HG02970 (cell line): ENCODE results near the gene MAGEA10.
"Not testable (repeated sequence)": the region's sequence is repeated elsewhere in the genome, so short reads cannot be mapped to it uniquely, and the experiment has no call there.

ENCODE experiments used
- ATAC-seq: cut with Tn5 transposase; IDR thresholded peaks from one replicate; pipeline ENCODE4 v1.9.1; 2021; ENCODE audit warnings: mild to moderate bottlenecking, moderate library complexity, moderate number of reproducible peaks; ENCODE audit not compliant: unreplicated experiment, low FRiP score

MAGEA10 gene

DNA sequence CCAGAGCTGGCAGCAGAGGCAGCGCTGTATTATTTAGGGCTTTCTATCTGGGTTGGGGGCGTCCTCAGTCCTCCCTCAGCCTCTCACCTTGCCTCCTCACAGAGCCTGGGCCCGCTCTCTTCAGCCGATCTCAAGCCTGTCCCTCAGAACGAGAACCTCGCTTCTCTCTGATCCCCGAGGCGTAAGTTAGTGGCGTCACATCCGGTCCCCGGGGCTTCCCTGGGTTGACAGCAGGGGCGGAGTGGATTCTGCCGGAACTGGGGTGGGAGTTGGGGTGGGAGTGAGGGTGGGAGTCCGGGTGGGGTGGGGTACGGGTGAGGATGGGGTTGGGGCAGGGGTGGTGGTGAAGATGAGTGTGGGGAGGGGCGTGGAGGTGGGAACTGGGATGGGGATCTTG, at the start of gene MAGEA10:
TSS of gene MAGEA10 (minus strand) at position 190 of the 397 bp plus-strand sequence. CDS start 2,957 bp downstream, outside the sequence.
- no peak for ATAC-seq

DNA sequence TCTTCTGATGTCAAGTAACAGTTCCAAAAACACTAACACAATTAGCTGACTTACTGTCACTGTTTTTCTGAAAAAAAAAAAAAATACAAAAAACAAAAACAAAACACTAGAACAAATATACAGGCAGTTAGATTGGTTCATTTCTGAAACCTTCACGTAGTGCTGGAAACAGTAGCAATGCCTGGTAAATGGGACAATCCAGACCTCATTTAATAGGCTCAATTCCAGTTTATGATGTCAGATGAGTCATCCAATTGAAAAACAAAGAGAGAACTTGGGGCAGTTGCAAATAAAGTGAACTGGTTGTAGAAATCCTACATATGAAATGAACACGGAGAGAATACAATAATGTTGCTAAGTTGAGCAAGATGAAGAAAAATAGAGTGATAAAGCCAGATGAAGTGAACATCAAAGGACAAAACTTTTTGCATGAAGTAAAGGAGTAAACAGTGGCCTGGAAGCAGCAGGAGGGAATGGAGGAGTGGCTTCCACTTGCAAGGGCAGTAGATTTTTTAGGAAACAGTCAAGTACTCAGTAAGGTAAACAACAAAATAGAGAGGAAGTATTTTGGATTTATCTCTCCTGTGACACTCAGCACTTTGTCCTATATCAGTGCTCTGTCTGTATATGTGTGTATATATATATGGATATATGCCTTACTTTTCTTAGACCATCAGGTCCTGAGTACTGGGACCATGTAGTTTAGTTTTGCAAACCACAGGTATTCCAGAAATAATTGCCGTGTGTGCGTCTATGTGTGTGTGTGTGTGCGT, 39.3 kb upstream of the MAGEA10 start:
- no peak for ATAC-seq

DNA sequence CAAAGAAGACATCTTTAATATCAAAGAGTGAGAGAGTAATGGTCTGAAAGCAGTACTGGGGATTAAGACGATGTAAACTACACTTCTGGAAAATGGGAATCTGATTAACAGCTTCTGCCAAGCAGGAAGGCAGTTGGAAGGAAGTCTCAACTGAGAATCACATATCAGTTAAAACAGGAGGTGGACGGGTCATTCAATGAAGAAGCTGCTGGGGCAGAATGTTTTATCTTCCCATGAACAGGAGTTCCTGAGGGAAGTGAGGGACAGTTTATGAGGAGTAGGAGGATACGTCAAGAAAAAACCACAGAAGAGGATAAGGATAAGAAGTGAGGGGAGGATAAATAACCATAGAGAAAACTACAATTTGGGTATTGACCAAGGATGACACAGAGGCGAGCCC, 38.7 kb upstream of the MAGEA10 start:
- no peak for ATAC-seq

DNA sequence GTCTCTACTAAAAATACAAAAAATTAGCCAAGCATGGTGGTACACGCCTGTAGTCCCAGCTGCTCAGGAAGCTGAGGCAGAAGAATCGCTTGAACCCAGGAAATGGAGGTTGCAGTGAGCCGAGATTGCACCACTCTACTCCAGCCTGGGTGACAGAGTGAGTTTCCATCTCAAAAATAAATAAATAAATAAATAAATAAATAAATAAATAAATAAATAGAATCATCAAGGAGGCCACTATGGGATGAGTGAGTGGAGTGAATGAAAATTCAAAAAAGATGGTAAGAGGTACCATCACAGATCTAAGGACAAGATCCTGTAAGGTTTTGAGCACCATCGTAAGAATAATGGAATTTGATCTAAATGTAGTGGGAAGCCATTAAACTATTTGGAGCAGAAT, 37.5 kb upstream of the MAGEA10 start:
- not testable (repeated sequence) for ATAC-seq

DNA sequence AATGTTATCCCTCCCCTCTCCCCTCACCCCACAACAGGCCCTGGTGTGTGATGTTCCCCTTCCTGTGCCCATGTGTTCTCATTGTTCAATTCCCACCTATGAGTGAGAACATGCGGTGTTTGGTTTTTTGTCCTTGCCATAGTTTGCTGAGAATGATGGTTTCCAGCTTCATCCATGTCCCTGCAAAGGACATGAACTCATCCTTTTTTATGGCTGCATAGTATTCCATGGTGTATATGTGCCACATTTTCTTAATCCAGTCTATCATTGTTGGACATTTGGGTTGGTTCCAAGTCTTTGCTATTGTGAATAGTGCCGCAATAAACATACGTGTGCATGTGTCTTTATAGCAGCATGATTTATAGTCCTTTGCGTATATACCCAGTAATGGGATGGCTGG, 35.5 kb upstream of the MAGEA10 start:
- not testable (repeated sequence) for ATAC-seq

DNA sequence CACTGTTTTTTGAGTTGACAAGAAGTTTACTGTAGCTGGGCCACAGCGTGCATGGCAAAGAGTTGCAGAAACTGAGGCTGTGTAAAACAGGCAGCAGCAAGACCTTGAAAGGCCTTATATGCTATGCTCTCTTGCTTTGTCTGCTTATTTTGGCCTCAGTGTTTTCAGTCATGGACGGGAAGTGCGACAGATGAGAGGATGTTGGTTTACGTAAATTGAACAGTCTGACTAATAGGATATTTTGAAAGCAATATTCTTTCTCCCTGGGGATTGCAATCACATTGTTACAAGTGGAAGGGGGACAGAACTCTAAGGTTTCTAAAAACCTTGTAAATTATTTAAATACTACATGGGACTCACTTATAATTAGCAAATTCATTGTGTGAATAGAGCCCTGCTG, 32.2 kb upstream of the MAGEA10 start:
- ATAC-seq: no peak

DNA sequence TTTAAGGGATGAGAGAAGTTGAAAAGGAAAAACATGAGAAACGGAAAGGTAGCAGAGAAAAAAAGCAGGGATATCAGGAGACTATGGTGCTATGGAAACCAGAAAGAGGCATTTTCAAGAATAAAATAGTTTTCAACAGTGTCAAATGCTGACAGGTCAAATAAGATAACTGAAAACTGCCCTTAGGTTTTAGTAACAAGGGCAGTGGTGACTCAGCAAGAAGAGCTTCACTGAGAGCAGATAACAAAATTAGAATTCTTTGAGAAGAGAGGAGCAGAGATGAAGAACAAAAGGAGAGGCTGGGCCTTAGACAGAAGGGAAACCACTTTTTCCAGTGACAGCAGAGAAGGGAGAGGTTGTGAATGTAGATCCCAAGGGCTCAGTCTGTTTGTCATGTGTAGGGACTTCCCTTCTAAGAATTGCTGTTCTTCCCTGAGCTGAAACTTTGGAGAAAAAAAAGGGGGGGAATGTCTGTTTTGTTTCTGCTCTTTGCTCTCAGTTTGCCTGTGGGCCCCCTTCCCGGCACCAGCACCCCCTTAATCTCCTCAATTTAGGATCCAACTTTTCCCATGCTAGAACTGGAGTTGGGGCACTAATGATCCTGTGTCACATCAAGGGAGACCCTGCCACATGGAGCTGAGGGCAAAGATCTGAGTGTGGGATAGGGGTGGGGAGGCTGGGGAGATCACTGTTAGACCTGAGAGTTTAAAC, 26.8 kb upstream of the MAGEA10 start:
- no peak for ATAC-seq

DNA sequence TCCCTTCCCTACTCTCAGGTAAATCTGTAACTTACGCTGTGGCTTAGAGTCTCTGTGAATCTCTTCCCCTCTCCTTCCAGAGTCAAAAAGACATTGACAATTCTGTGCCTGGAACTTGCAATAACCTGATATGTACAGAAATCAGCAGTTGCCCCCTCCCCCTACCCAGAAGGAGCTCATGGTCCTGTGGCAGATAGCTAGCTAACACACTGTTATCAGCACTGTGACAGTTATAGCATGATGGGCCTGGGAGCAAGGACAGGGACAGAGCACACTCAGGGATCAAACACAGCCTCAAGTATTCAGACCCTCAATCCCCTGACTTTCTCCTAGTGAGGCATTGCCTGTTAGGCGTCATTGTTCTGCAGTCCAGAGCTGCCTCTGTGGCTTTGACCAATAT, 18.7 kb upstream of the MAGEA10 start:
- ATAC-seq: no peak

DNA sequence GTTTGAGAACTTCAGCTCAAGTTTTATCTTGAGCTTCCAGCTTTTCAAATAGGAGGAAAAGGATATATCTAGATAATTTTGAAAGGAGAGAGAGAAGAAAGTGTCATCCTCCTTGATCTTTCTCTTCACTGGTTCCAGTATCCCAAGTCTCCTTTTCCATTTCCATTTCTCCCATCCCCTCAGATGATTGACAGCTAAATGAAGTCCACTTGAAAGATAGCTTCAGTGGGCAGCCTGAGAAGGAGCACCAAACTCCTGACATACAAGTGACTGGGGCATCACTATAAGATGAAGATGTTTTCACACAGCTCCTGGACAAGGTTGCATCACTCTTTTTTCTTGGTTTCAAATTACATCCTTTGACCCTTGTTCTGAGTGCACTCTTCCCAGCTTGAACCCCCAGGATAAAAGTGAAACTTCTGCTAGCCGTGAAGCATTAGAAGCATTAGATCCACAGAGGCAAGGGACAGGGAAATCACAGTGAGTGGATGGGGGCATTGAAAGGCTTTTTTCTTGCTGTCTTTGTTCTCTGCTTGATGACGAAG, 17.5 kb upstream of the MAGEA10 start:
- ATAC-seq: no peak

DNA sequence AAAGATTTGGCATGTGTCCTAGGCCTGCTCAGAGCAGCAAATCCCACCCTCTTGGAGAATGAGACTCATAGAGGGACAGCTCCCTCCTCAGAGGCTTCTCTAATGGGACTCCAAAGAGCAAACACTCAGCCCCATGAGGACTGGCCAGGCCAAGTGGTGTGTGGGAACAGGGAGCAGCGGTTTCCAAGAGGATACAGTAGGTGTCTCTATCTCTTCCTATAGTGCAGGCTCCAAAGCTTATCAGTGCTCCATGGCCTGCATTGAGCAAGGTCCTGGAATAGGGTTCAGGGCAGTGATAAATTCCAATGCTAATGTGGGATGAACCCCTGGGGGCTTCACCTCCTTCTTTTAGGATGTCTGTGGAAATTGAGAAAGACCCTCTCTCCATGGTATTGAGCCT, 15.7 kb upstream of the MAGEA10 start:
- no peak for ATAC-seq

DNA sequence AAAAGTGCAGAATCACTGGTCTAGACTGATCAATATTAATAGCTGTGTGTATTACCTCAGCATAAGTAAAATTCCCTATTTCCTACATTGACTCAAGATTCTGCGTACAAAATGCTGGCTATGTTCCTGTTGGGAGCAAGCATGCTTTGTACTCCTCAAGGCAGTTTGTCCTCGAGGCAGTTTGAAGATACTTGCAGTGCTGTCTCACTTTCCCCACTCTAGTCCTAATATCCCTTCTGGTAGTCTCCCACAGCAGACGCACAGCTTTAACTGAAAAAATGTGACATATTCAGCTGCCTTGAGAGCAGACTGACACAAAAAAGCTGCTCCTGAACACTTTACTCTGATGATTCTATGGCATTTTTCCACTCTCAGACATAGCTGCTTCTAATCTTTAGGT, 12.9 kb upstream of the MAGEA10 start:
- ATAC-seq: no peak

DNA sequence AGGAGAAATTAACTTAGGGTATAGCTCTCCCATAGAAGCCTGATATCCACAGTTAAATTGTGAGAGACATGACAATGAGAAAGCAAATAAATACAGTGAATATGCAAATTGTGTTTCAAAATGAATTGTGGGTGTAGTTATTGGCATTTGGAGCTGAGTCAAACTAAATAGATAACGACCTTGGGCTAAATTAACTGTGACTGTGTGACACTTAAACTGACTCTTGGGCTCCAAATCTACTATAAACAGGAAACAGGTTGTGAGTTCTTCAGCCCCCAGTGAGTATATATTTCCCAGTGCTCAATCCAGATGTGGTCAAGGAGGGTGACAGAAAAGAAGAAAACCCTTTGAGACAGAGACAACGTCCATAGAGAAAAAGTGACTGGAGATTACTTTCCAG, 11.3 kb upstream of the MAGEA10 start:
- no peak for ATAC-seq

DNA sequence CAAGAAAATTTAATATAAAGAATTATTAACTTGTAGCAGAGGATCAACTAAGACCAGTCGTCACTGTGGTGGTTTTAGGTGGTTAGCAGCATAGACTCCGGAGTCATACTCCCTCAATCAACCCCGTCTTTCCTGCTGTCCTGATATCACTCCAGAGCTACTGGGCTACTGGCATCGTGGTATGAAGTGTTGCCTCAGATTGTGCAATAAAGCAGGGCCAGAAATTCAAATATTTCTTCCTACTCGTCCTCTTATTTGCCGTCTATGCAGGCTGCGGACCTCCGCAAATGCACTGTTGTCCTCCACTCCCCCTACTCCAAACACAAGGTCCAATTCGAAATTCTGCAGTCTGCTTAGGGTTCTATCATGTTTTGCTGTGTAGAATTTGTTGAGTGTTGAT, 1.2 kb upstream of the MAGEA10 start:
- ATAC-seq: no peak

DNA sequence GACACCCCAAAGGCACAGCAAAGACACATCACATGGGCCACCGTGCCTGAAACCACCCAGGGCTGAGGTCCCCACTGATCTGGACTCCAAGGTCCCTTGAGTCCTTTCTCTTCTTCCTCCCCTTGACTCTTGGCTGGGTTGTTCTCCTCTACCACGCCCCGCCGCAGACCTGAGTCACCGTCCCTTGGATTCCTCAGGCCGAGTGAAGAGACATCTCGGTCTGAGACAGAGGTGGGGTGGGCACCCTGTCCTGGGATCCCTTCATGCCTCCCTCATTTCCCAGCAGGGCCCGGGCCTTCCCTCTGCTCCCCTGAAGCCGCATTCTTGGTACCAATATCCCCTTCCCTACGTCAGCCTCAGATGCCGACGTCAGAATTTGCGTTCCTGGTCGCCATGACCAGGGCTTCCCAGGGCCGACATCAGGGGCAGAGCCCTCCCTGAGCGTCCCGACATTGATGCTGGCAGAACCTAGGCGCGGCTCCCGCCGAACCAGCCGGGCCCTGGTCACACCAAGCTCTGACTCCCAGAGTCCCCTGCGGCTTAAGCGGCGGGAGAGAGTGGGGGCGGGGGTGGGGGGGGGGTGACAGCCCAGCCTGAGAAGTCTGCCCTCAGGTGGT, 498 bp downstream of the MAGEA10 start:
- no peak for ATAC-seq

DNA sequence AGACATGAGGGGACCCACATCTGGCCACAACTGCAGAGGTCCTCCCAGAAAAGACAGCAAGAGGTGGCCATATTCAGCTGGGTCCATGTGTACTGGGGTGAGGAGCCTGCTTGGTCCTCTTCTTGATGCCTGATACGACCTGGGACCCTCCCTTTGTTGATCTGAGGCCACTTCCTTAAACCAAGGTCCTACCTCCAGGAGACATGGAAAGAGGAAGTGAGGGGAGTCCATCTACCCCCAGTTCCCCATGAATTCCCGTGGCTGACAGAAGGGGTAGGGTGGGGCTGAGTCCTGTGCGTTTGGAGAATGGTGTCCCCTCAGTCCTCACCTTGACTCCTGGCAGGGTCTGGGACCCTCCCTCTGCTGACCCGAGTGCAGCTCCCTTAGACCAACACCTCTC, 2.1 kb downstream of the MAGEA10 start:
- ATAC-seq: no peak

DNA sequence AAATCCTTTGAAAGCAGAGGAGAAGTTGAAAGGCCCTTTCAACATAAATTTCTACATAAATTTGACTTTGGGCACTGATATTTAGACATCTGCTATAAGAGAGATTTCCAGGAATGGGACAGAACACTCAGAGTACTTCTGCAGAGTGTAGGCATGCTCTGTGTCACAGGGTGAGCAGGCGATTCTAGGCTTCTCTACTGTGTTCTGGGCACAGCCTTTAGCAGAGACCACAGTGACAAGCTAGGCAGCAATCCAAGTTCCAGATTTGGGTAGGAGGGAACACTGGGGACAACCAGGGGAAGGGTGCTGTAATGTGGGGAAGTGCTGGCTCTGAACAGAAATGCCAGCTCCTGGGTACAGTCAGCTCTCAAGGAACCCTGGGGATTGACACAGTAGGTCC, 6.9 kb downstream of the MAGEA10 start:
- no peak for ATAC-seq

DNA sequence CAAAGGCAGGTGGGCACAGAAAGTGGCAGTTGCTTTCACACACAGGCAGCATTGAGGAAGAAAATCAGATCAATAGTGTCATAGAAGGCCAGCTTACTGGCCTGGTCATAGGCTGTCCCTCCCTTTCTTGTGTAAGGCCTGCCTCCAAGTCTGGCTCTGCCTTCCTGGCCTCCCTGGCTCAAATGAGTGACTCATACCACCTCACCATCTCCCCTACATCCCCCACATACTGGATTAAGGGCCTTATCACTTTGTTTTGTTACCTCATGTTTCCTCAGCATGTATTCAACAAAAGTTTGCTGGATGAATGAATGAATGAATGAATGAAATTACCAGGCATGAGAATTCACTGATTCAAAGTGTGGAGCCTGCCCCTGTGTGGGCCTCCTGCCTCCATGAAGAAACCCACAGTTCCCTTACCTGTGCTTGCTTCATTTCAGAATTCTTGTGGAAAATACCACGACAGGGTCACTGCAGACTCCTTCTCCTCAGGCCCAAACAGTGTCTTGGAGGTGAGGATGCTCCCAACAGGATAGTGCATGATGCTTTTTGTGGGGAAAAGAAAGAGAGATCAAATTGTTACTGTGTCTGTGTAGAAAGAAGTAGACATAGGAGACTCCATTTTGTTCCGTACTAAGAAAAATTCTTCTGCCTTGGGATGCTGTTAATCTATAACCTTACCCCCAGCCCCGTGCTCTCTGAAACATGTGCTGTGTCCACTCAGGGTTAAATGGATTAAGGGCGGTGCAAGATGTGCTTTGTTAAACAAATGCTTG, 9.1 kb downstream of the MAGEA10 start:
- ATAC-seq: not testable (repeated sequence)

DNA sequence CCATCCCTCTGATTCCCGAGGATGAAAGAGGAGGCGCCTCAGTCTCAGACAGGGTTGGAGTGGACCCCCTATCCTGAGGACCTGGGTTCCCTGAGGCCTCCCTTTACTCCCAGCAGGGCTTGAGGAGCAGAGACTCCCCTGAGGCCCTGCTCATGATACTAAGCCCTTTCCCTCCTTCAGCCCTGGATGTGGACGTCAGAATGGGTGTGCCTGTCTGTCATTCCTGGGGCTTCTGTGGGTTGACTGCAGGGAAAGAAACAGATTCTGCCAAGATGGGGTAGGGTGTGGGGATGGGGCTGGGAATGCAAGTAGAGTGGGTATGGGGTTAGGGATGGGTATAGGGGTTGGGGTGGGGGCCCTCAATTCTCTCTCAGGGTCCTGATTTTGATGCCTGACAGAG, 21.1 kb downstream of the MAGEA10 start:
- no peak for ATAC-seq

DNA sequence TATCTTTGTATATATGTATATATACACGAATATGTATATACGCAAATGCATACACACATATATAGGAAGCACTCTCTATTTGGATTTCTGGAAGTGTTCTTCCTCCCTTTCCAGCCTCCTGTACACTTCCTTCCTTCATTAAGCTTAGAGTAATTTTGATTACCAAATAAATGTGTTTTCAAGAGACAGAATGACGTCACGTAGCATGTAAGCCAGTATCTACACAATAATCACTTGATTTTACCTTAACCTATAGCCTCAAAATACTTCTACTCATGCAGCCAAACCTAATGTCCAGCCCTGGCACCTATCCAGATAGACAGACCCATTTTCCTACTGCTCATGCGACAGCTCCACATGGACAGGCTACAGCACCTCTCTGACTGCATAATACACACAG, 29.9 kb downstream of the MAGEA10 start:
- no peak for ATAC-seq

DNA sequence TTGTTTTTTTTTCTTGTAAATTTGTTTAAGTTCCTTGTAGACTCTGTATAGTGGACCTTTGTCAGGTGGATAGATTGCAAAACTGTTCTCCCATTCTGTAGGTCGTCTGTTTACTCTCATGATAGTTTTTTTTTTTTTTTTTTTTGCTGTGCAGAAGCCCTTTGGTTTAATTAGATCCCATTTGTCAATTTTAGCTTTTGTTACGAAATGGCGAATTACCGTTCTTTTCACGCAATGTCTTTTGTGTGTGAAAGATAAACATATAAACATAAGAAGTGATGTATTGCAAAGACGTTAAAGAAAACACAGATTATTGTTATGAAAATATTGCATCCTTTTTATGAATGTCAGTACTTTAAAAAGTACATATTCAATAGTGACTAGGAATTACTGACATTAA, 34.5 kb downstream of the MAGEA10 start:
- ATAC-seq: no peak

DNA sequence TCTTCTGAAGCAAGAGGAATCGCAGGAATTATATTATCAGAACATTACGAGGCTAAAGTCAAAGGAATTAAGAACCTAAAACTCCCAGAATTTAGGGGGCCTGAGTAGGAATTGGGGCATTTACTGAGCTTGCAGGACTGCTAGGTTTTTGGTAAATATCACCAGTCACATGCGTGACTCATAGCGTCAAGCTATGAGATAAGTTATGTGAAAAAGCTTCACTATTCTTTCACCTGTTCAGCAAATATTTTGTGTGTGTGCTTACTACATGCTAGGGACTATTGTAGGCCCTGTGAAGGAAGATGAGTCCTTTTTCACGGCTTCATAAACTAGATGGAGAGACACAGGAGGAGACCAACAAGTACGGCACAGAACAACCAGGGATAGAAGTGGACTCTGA, 52.2 kb downstream of the MAGEA10 start:
- ATAC-seq: no peak
